Ishikawa (cell line): Measurements from ENCODE around the gene ACTC1.

ENCODE experiments used
- CEBPB ChIP-seq: IDR thresholded peaks from 2 replicates; pipeline ENCODE4 v1.6.1; 2012
- CREB1 ChIP-seq: IDR thresholded peaks from 2 replicates; pipeline ENCODE4 v1.6.1; 2012; ENCODE audit warnings: low read depth
- EGR1 ChIP-seq: IDR thresholded peaks from 2 replicates; pipeline ENCODE4 v1.6.1; 2012
- EP300 ChIP-seq: IDR thresholded peaks from 2 replicates; pipeline ENCODE4 v1.6.1; 2012; ENCODE audit warnings: borderline replicate concordance
- FOXM1 ChIP-seq: IDR thresholded peaks from 2 replicates; pipeline ENCODE4 v1.6.1; 2012; ENCODE audit warnings: low read depth, borderline replicate concordance
- NFIC ChIP-seq: IDR thresholded peaks from 2 replicates; pipeline ENCODE4 v1.6.1; 2012
- RAD21 ChIP-seq: IDR thresholded peaks from 2 replicates; pipeline ENCODE4 v1.6.1; 2012; ENCODE audit warnings: low read depth
- TAF1 ChIP-seq: IDR thresholded peaks from 2 replicates; pipeline ENCODE4 v1.6.1; 2012; ENCODE audit warnings: low read depth, mild to moderate bottlenecking
- TCF12 ChIP-seq: IDR thresholded peaks from 2 replicates; pipeline ENCODE4 v1.6.1; 2012; ENCODE audit warnings: low read depth
- TEAD4 ChIP-seq: IDR thresholded peaks from 2 replicates; pipeline ENCODE4 v1.6.1; 2012
- YY1 ChIP-seq: IDR thresholded peaks from 2 replicates; pipeline ENCODE4 v1.6.1; 2012; ENCODE audit warnings: low read depth
- ZBTB7A ChIP-seq: IDR thresholded peaks from 2 replicates; pipeline ENCODE4 v1.6.1; 2012; ENCODE audit warnings: low read depth
- TF ChIP-seq, protein P1 (sequence below): IDR thresholded peaks from 2 replicates; pipeline ENCODE4 v1.6.1; 2012
- TF ChIP-seq, protein P2 (sequence below): IDR thresholded peaks from 2 replicates; pipeline ENCODE4 v1.6.1; 2012; ENCODE audit warnings: low read depth, mild to moderate bottlenecking
- TF ChIP-seq, protein P3 (sequence below): IDR thresholded peaks from 2 replicates; pipeline ENCODE4 v1.6.1; 2012

ACTC1 gene

DNA sequence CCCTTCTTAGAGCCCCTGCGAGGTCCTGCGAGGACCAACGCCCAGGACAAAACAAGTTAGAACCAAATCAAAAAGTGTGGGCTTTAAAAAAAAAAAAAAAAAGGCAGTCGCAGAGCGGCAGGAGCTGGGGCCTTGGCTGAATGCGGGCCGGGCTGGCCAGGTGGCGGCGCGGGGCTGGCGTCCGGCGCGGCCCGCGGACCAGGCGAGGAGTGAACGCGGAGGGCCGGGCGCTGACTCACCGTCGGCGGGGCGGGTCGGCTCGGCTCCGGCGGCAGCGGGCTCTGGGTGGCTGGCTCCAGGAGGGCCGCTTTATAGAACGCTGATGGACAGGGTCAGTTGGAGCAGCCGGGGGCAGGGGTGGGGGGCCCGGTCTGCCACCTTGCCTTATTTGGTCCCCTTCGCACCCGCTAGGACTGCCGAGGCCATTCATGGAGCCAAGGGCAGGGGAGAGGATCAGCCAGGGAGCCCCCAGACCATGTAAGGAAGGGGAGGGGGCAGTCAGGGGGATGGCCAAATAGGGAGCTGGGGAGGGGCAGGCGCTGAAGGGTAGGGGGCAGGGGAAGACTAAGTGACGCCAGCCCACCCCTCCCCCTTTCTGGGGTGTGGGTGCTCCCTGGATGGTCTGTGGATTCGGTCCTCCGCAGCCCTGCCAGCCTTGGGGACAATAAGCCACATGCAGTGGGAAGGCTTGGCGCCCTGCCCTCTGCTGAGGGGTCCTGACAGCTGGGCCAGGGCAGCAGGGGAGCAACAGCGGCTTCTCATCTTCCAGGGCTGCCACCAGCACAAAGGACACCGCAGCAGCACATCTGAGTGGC lies at the start of gene ACTC1:
Gene ACTC1, minus strand, starts transcription at position 283 of the 815 bp plus-strand sequence. CDS start 741 bp downstream, outside the sequence.
- TF ChIP-seq NFIC: no peak
- no peak for TF ChIP-seq FOXM1
- no peak for TF ChIP-seq TEAD4
- no peak for TF ChIP-seq CEBPB
- TF ChIP-seq, protein P1, sequence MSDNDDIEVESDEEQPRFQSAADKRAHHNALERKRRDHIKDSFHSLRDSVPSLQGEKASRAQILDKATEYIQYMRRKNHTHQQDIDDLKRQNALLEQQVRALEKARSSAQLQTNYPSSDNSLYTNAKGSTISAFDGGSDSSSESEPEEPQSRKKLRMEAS: no peak
- no peak for TF ChIP-seq EP300
- TF ChIP-seq, protein P2, sequence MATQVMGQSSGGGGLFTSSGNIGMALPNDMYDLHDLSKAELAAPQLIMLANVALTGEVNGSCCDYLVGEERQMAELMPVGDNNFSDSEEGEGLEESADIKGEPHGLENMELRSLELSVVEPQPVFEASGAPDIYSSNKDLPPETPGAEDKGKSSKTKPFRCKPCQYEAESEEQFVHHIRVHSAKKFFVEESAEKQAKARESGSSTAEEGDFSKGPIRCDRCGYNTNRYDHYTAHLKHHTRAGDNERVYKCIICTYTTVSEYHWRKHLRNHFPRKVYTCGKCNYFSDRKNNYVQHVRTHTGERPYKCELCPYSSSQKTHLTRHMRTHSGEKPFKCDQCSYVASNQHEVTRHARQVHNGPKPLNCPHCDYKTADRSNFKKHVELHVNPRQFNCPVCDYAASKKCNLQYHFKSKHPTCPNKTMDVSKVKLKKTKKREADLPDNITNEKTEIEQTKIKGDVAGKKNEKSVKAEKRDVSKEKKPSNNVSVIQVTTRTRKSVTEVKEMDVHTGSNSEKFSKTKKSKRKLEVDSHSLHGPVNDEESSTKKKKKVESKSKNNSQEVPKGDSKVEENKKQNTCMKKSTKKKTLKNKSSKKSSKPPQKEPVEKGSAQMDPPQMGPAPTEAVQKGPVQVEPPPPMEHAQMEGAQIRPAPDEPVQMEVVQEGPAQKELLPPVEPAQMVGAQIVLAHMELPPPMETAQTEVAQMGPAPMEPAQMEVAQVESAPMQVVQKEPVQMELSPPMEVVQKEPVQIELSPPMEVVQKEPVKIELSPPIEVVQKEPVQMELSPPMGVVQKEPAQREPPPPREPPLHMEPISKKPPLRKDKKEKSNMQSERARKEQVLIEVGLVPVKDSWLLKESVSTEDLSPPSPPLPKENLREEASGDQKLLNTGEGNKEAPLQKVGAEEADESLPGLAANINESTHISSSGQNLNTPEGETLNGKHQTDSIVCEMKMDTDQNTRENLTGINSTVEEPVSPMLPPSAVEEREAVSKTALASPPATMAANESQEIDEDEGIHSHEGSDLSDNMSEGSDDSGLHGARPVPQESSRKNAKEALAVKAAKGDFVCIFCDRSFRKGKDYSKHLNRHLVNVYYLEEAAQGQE: no peak
- no peak for TF ChIP-seq YY1
- TF ChIP-seq RAD21: no peak
- TF ChIP-seq EGR1: no peak

DNA sequence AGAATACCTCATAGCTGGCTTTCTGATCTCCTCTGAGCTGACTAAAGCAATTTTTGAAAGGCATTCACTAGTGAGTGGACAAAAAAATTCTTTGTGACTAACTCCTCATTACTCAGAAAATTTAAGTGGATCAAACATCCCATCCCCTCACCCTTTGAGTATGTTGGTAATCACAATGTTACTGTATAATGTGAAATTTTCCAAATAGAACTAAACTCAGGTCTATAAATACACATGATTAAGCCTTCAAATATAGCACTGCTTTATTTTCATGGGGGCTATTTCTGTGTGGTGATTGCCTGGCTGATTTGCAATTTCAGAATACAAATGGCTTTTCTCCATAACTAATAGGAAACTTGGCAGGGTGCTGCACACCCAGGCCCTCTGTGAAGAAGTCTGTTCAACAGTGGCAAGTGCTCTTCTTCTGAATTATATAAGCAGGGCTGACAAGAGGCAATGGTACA lies 45.9 kb upstream of the ACTC1 start:
- TF ChIP-seq, protein P3, sequence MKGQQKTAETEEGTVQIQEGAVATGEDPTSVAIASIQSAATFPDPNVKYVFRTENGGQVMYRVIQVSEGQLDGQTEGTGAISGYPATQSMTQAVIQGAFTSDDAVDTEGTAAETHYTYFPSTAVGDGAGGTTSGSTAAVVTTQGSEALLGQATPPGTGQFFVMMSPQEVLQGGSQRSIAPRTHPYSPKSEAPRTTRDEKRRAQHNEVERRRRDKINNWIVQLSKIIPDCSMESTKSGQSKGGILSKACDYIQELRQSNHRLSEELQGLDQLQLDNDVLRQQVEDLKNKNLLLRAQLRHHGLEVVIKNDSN: no peak
- TF ChIP-seq RAD21 (no peak), YY1 (no peak), TCF12 (no peak), CREB1 (no peak), EGR1 (no peak), ZBTB7A (no peak), FOXM1 (no peak)
- TF ChIP-seq, protein P1: no peak
- TF ChIP-seq, protein P2: no peak

DNA sequence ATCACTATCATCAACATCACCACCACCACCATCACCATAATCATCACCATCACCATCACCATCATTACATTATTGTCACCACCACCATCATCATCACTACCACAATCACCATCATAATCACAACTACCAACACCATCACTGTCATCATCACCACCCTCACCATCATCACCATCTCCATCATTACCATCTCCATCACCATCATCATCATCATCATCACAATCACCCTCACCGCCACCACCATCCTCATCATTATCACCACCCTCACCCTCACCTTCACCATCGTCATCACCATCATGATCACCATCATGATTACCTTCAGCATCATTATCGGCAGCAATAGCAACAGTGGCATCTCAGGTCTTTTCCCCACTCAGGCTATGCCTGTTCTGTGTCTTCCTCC lies 42.9 kb upstream of the ACTC1 start:
- TF ChIP-seq TCF12 (no peak), YY1 (no peak)

DNA sequence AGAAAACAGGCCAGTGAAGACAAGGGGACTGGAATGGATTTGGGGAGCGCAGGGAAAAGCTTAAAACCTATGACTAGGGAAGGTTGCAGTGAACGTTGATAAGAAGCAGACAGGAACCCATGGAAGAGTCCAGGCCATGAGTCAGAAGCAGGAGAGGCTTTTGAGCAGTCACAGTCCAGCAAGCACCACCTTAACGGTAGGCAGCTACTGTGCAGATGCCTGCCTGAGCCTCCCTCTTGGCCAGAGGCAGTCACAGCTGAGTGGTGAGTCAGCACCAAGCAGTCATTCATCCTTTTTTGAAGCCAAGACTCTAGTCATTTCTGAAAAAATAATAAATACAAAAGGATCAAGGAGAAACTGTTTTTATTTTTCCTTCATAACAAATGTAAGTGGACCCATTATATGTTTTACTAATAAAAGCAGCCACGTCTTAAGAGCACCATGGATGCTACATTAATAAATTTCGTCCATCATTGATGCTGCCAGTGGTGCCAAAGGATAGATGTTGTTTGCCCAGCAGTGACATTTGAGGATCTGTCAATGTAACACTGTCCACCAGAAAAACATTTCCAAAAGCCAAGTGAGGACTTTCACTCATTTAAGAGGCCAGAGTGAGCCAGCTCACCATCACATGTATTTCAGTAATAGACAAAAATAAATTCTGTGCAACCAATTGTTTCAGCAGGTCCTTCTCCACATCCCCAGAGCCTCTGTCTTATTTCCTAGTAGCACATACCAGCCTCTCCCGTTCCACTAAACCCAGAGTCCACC lies 42.1 kb upstream of the ACTC1 start:
- TF ChIP-seq CEBPB (no peak), ZBTB7A (no peak), EGR1 (no peak), CREB1 (no peak), TAF1 (no peak)
- TF ChIP-seq, protein P2: peak; percentile 51; the same call in 1 of the 2 replicates
- TF ChIP-seq, protein P3: no peak
